Caco-2 (cell line): ENCODE results near the gene TP53BP2. TPM values are rescaled to one million over a fixed set of nuclear protein-coding genes. Genes with fewer than 3 reads are reported as not detected.

ENCODE experiments used
- BruUV-seq: library from RNA; stranded (reverse); fragments of 400-500 nt; replicated peaks from 2 replicates; lab custom pipeline; 2021; lab: Mats Ljungman, UMichigan
- CTCF ChIA-PET: fragments of 300-600 bp; sonication (Branson Sonifier 250); formaldehyde crosslinking; loops from one replicate; lab custom pipeline; 2022; ENCODE audit warnings: antibody characterized with exemption; lab: Charles Lee
- POLR2A ChIA-PET: fragments of 300-600 bp; sonication (Branson Sonifier 250); formaldehyde crosslinking; loops from one replicate; lab custom pipeline; 2022; ENCODE audit warnings: antibody characterized with exemption; lab: Charles Lee
- DNase-seq, 2 experiments: peaks; one replicate each; pipeline versions ENCODE4 v3.0.0 to v3.0.0-alpha.2; 2020 to 2022
- H3K27me3 ChIP-seq: replicated peaks from 2 replicates; pipeline ENCODE4 v1.6.0; 2011; ENCODE audit warnings: low read length; ENCODE audit not compliant: control insufficient read depth, insufficient read depth
- H3K36me3 ChIP-seq: 2 replicates; pipeline ENCODE4 v1.5.1; 2011; ENCODE audit warnings: low read length; ENCODE audit not compliant: control insufficient read depth, insufficient read depth
- H3K4me1 ChIP-seq: fragments of 250-450 bp; sonication (Bioruptor Pico); 2 replicates; pipeline ENCODE4 v1.5.1; 2020; ENCODE audit warnings: mild to moderate bottlenecking
- H3K4me3 ChIP-seq: 2 replicates; pipeline ENCODE4 v1.5.1; 2011; ENCODE audit warnings: low read depth, mild to moderate bottlenecking, control low read depth, low read length
- H3K9me3 ChIP-seq: fragments of 250-450 bp; sonication (Bioruptor Pico); 2 replicates; pipeline ENCODE4 v1.5.1; 2020; ENCODE audit warnings: mild to moderate bottlenecking, moderate library complexity
- H3K27ac Mint-ChIP-seq: one replicate; pipeline ENCODE4 v1.8.0; 2022; ENCODE audit warnings: mixed read lengths; ENCODE audit not compliant: unreplicated experiment
- H3K27me3 Mint-ChIP-seq: one replicate; pipeline ENCODE4 v1.8.0; 2022; ENCODE audit warnings: mixed read lengths; ENCODE audit not compliant: insufficient read depth, unreplicated experiment
- H3K36me3 Mint-ChIP-seq: one replicate; pipeline ENCODE4 v1.8.0; 2022; ENCODE audit warnings: mild to moderate bottlenecking, mixed read lengths; ENCODE audit not compliant: insufficient read depth, unreplicated experiment
- H3K4me1 Mint-ChIP-seq: one replicate; pipeline ENCODE4 v1.8.0; 2022; ENCODE audit warnings: low read depth, mixed read lengths; ENCODE audit not compliant: unreplicated experiment
- H3K4me3 Mint-ChIP-seq: one replicate; pipeline ENCODE4 v1.8.0; 2022; ENCODE audit warnings: mild to moderate bottlenecking, moderate library complexity, mixed read lengths; ENCODE audit not compliant: unreplicated experiment
- H3K9me3 Mint-ChIP-seq: one replicate; pipeline ENCODE4 v1.8.0; 2022; ENCODE audit warnings: mixed read lengths; ENCODE audit not compliant: unreplicated experiment
- CTCF ChIP-seq, 2 experiments: fragments of 200-600 bp in 1 of 2; IDR thresholded peaks; 1 replicate in 1 of 2; 2 replicates in 1 of 2; pipeline versions ENCODE4 v1.5.1 to v1.8.0; 2011 to 2022; ENCODE audit warnings: antibody characterized with exemption in 1 of 2, control low read depth in 1 of 2, inconsistent platforms in 1 of 2, low read depth in 1 of 2, low read length in 1 of 2, mild to moderate bottlenecking in 1 of 2, moderate library complexity in 1 of 2; ENCODE audit not compliant: insufficient read depth in 1 of 2, severe bottlenecking in 1 of 2, unreplicated experiment in 1 of 2
- intact Hi-C: fragments of 100-400 bp; cut with micrococcal nuclease; formaldehyde crosslinking; loops from one replicate; pipeline ENCODE4 v1.10.0; 2022; ENCODE audit not compliant: unreplicated experiment
- total RNA-seq: library from RNA; stranded (reverse); gene quantifications from 2 replicates; pipeline ENCODE4 v1.2.3, GENCODE V29; 2022

TP53BP2 gene
- total RNA-seq, 1 experiment from 2014 or later = 49.6 TPM

- DNase-seq = no peak
- H3K9me3 Mint-ChIP-seq = no peaks in the 10 kb centered on the region
- intact Hi-C loops = no loop called here
- ChIA-PET CTCF (no interaction called here), POLR2A (no interaction called here)
- H3K27me3 ChIP-seq = no peaks in the 10 kb centered on the region
- H3K27me3 Mint-ChIP-seq = no peaks in the 10 kb centered on the region
- H3K4me1 ChIP-seq = peaks cover 34% of the 10 kb centered on the region
- H3K36me3 Mint-ChIP-seq = peaks cover 24% of the 10 kb centered on the region
- BruUV-seq = no TSS peak
- no peaks in the 10 kb centered on the region for H3K36me3 ChIP-seq
- no peak overlapping the region for H3K4me3 Mint-ChIP-seq
- H3K4me3 ChIP-seq = no peak overlapping the region
- no peaks in the 10 kb centered on the region for H3K9me3 ChIP-seq
- H3K4me1 Mint-ChIP-seq = peaks cover 53% of the 10 kb centered on the region
- peak overlapping the region; percentile 5 for H3K27ac Mint-ChIP-seq
- TF ChIP-seq CTCF (IDR thresholded peaks at IDR 0.05; ENCODE audit: insufficient read depth in 1 of 2, low read depth in 1 of 2, low read length in 1 of 2, severe bottlenecking in 1 of 2, unreplicated experiment in 1 of 2) = no peak
These were observed 21.5 kb downstream of the TP53BP2 start for GRCh38 chr1:223824287-223824686.

- BruUV-seq = no TSS peak
- intact Hi-C loops = no loop called here
- Histone ChIP-seq H3K27me3 (no peaks in the 10 kb centered on the region), H3K9me3 (no peaks in the 10 kb centered on the region), H3K36me3 (no peaks in the 10 kb centered on the region), H3K4me1 (peaks cover 41% of the 10 kb centered on the region), H3K4me3 (no peak overlapping the region)
- Mint-ChIP-seq H3K27me3 (no peaks in the 10 kb centered on the region), H3K36me3 (peaks cover 33% of the 10 kb centered on the region), H3K9me3 (no peaks in the 10 kb centered on the region), H3K27ac (peak overlapping the region; percentile 93), H3K4me1 (peaks cover 48% of the 10 kb centered on the region), H3K4me3 (no peak overlapping the region)
- ChIA-PET POLR2A (no interaction called here), CTCF (no interaction called here)
- no peak for TF ChIP-seq CTCF (IDR thresholded peaks at IDR 0.05; ENCODE audit: insufficient read depth in 1 of 2, low read depth in 1 of 2, low read length in 1 of 2, severe bottlenecking in 1 of 2, unreplicated experiment in 1 of 2)
- no peak for DNase-seq
These were observed 24.8 kb downstream of the TP53BP2 start for GRCh38 chr1:223820971-223821370.

GRCh38 chr1:223820515-223820858, 25.3 kb downstream of the TP53BP2 start:
- peak overlapping the region; percentile 93 for H3K27ac Mint-ChIP-seq
- peaks cover 33% of the 10 kb centered on the region for H3K36me3 Mint-ChIP-seq
- ChIA-PET CTCF (interaction anchor here (1.2 to 1.3 kb wide), 3 partner anchors 18 to 172 kb away, joined by 3 to 4 read pairs (median 3); partner anchors contain the start of gene TP53BP2), POLR2A (interaction anchor here (0.5 kb wide), 1 partner anchor 21 kb away, joined by 6 read pairs; no protein-coding TSS in a partner anchor)
- no TSS peak for BruUV-seq
- intact Hi-C loops = no loop called here
- Histone ChIP-seq H3K36me3 (no peaks in the 10 kb centered on the region), H3K9me3 (no peaks in the 10 kb centered on the region), H3K27me3 (no peaks in the 10 kb centered on the region), H3K4me1 (peaks cover 46% of the 10 kb centered on the region), H3K4me3 (no peak overlapping the region)
- no peak overlapping the region for H3K4me3 Mint-ChIP-seq
- H3K27me3 Mint-ChIP-seq = no peaks in the 10 kb centered on the region
- no peaks in the 10 kb centered on the region for H3K9me3 Mint-ChIP-seq
- DNase-seq = no peak
- TF ChIP-seq CTCF (IDR thresholded peaks at IDR 0.05; ENCODE audit: insufficient read depth in 1 of 2, low read depth in 1 of 2, low read length in 1 of 2, severe bottlenecking in 1 of 2, unreplicated experiment in 1 of 2) = no peak
- peaks cover 49% of the 10 kb centered on the region for H3K4me1 Mint-ChIP-seq
